Thyroid gland (tissue), 4 donors: ENCODE measurements around the gene FHIT. TPM values are rescaled to one million over a fixed set of nuclear protein-coding genes. Genes with fewer than 3 reads are reported as not detected.

Experiments
- DNase-seq, 2 donors: peaks; one replicate each; pipeline ENCODE4 v3.0.0-alpha.2; 2019
- H3K27ac ChIP-seq, 3 donors: fragments of 200-600 bp; sonication (generic); 1 replicate in 2 of 3; 2 replicates in 1 of 3; pipeline ENCODE4 v1.5.1; 2016 to 2019; ENCODE audit warnings: mild to moderate bottlenecking in 1 of 3, moderate library complexity in 1 of 3
- H3K27me3 ChIP-seq: fragments of 200-600 bp; sonication (generic); one replicate; pipeline ENCODE4 v1.5.1; 2019
- H3K36me3 ChIP-seq, 2 donors: fragments of 200-600 bp; sonication (generic); one replicate each; pipeline ENCODE4 v1.5.1; 2016 to 2019
- H3K4me1 ChIP-seq, 2 donors: fragments of 200-600 bp; sonication (generic); one replicate each; pipeline ENCODE4 v1.5.1; 2017 to 2019
- H3K4me3 ChIP-seq, 3 donors: fragments of 200-600 bp; sonication (generic); replicated peaks in 1 of 3; 1 replicate in 2 of 3; 2 replicates in 1 of 3; pipeline ENCODE4 v1.5.1; 2016; ENCODE audit warnings: mild to moderate bottlenecking in 1 of 3
- H3K9me3 ChIP-seq: fragments of 200-600 bp; sonication (generic); one replicate; pipeline ENCODE4 v1.5.1; 2017
- CTCF ChIP-seq, 6 experiments: fragments of 200-600 bp in 3 of 6; fragments of 450-650 bp in 3 of 6; sonication (generic) in 3 of 6; IDR thresholded peaks; one replicate each; pipeline ENCODE4 v1.5.1; 2016 to 2019; ENCODE audit warnings: antibody characterized with exemption in 6 of 6, mild to moderate bottlenecking in 2 of 6, inconsistent platforms in 1 of 6, moderate library complexity in 1 of 6
- POLR2A ChIP-seq, 2 donors: fragments of 450-650 bp; IDR thresholded peaks; one replicate each; pipeline ENCODE4 v1.6.1; 2017; ENCODE audit warnings: antibody characterized with exemption in 2 of 2, mild to moderate bottlenecking in 2 of 2, moderate library complexity in 1 of 2
- WGBS, 2 donors: methylation state at CpG; one replicate each; pipeline ENCODE4 v1.1.5; 2017; 5-methylcytosine and 5-hydroxymethylcytosine counted together
- intact Hi-C: fragments of 100-400 bp; cut with DNase I; formaldehyde crosslinking; loops from one replicate; pipeline ENCODE4 v1.15.1; 2023
- total RNA-seq, 4 donors: library from RNA; depleted of rRNA; stranded (reverse); fragments of >200 nt; gene quantifications; one replicate each; pipeline ENCODE4 v1.2.3, GENCODE V29; 2016

FHIT gene
- total RNA-seq, 4 donors from 2014 or later = 12.2 to 18.9 (median 16.2) TPM

- TF ChIP-seq POLR2A (IDR thresholded peaks at IDR 0.05) = no peak
- TF ChIP-seq CTCF (IDR thresholded peaks at IDR 0.05) = no peak
- Histone ChIP-seq H3K36me3 (no peaks in the 10 kb centered on the region), H3K9me3 (no peaks in the 10 kb centered on the region), H3K4me1 (no peaks in the 10 kb centered on the region), H3K27ac (no peak overlapping the region), H3K4me3 (no peak overlapping the region), H3K27me3 (no peaks in the 10 kb centered on the region)
- intact Hi-C loops = no loop called here
- 84 to 92% methylated on average over 3 of the region's 3 CpGs for WGBS, 2 donors
- DNase-seq = no peak
These were observed 852.0 kb downstream of the FHIT start for GRCh38 chr3:60399292-60399691.

- Histone ChIP-seq H3K36me3 (no peaks in the 10 kb centered on the region), H3K27ac (no peak overlapping the region), H3K4me1 (no peaks in the 10 kb centered on the region), H3K9me3 (no peaks in the 10 kb centered on the region), H3K27me3 (no peaks in the 10 kb centered on the region), H3K4me3 (no peak overlapping the region)
- 90 to 92% methylated on average over 4 of the region's 4 CpGs for WGBS, 2 donors
- intact Hi-C loops = no loop called here
- no peak for DNase-seq
- no peak for TF ChIP-seq CTCF (IDR thresholded peaks at IDR 0.05)
- TF ChIP-seq POLR2A (IDR thresholded peaks at IDR 0.05) = no peak
These were observed 856.0 kb downstream of the FHIT start for GRCh38 chr3:60395173-60395762.

- H3K4me1 ChIP-seq = no peaks in the 10 kb centered on the region
- H3K27me3 ChIP-seq = no peaks in the 10 kb centered on the region
- TF ChIP-seq CTCF (IDR thresholded peaks at IDR 0.05) = no peak
- TF ChIP-seq POLR2A (IDR thresholded peaks at IDR 0.05) = no peak
These were observed 857.3 kb downstream of the FHIT start for GRCh38 chr3:60393946-60394345.

GRCh38 chr3:60392501-60392900 lies 858.8 kb downstream of the FHIT start:
- intact Hi-C loops = no loop called here
- no peak for DNase-seq
- 88 to 95% methylated on average over 2 of the region's 2 CpGs for WGBS, 2 donors
- H3K27ac ChIP-seq = no peak overlapping the region
- H3K36me3 ChIP-seq = no peaks in the 10 kb centered on the region
- H3K4me1 ChIP-seq = no peaks in the 10 kb centered on the region
- H3K9me3 ChIP-seq = no peaks in the 10 kb centered on the region
- H3K27me3 ChIP-seq = no peaks in the 10 kb centered on the region
- no peak overlapping the region for H3K4me3 ChIP-seq
- TF ChIP-seq POLR2A (IDR thresholded peaks at IDR 0.05) (no peak), CTCF (IDR thresholded peaks at IDR 0.05) (no peak)

More at GRCh38 chr3:60393946-60394345, 857.3 kb downstream of the FHIT start:
- no peak overlapping the region for H3K27ac ChIP-seq
- H3K4me3 ChIP-seq = no peak overlapping the region
- DNase-seq = no peak
- 86 to 98% methylated on average over 1 of the region's 1 CpG for WGBS, 2 donors
- no peaks in the 10 kb centered on the region for H3K36me3 ChIP-seq
- H3K9me3 ChIP-seq = no peaks in the 10 kb centered on the region
- intact Hi-C loops = no loop called here

GRCh38 chr3:60391292-60391691 lies 860.0 kb downstream of the FHIT start:
- WGBS, 2 donors = 78 to 90% methylated on average over 1 of the region's 1 CpG
- TF ChIP-seq POLR2A (IDR thresholded peaks at IDR 0.05) (no peak), CTCF (IDR thresholded peaks at IDR 0.05) (no peak)
- no peak for DNase-seq
- Histone ChIP-seq H3K4me1 (no peaks in the 10 kb centered on the region), H3K4me3 (no peak overlapping the region), H3K9me3 (no peaks in the 10 kb centered on the region), H3K36me3 (no peaks in the 10 kb centered on the region), H3K27me3 (no peaks in the 10 kb centered on the region), H3K27ac (no peak overlapping the region)
- intact Hi-C loops = no loop called here
